ENCODE measurements around the gene GRM5.

DNA sequence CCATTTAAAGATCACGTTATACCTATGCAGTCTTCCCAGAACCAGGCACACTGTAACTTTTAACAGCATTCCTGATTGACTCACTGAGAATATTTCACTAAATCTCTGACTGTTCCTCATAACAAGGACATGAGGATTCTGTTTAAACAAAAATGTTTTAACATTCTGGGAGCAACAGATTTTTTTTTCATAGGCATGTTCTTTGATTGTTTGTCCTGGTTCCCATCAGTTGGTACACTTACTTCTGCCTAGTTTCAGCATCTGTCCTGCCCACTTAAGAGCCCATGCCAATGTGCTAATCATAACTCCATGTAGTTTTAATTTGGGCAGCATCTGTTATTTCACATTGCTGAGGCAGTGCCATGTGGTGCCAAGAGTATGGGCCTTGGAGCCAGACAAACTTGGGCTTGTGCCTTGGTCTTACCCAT, 589.8 kb downstream of the GRM5 start:
- TF ChIP-seq, protein P1, sequence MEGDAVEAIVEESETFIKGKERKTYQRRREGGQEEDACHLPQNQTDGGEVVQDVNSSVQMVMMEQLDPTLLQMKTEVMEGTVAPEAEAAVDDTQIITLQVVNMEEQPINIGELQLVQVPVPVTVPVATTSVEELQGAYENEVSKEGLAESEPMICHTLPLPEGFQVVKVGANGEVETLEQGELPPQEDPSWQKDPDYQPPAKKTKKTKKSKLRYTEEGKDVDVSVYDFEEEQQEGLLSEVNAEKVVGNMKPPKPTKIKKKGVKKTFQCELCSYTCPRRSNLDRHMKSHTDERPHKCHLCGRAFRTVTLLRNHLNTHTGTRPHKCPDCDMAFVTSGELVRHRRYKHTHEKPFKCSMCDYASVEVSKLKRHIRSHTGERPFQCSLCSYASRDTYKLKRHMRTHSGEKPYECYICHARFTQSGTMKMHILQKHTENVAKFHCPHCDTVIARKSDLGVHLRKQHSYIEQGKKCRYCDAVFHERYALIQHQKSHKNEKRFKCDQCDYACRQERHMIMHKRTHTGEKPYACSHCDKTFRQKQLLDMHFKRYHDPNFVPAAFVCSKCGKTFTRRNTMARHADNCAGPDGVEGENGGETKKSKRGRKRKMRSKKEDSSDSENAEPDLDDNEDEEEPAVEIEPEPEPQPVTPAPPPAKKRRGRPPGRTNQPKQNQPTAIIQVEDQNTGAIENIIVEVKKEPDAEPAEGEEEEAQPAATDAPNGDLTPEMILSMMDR (IDR thresholded peaks at IDR 0.05; ENCODE audit: low read length): no peak
- no peak for TF ChIP-seq EZH2 (IDR thresholded peaks at IDR 0.05; ENCODE audit: borderline replicate concordance, low read length)
